Right atrium auricular region (tissue), 2 donors: Measurements from ENCODE around the gene SEBOX. TPM values are rescaled to one million over a fixed set of nuclear protein-coding genes. Genes with fewer than 3 reads are reported as not detected.
A peak's percentile ranks its signal among the peaks of the same experiment; 100 is the strongest.

ENCODE experiments used
- DNase-seq: peaks from one replicate; pipeline ENCODE4 v3.0.0-alpha.2; 2019; ENCODE audit warnings: low spot score
- H3K27ac ChIP-seq, 2 donors: fragments of 200-600 bp; sonication (generic); 1 replicate in 1 of 2; 2 replicates in 1 of 2; pipeline ENCODE4 v1.5.1; 2016 to 2019
- H3K27me3 ChIP-seq, 2 donors: fragments of 200-600 bp; sonication (generic); one replicate each; pipeline versions ENCODE4 v1.5.1 to v1.6.0; 2017 to 2019
- H3K36me3 ChIP-seq: fragments of 200-600 bp; sonication (generic); one replicate; pipeline ENCODE4 v1.5.1; 2016
- H3K4me1 ChIP-seq, 2 donors: fragments of 200-600 bp; sonication (generic); one replicate each; pipeline versions ENCODE4 v1.5.1 to v1.6.0; 2017 to 2019
- H3K4me3 ChIP-seq, 2 donors: fragments of 200-600 bp; sonication (generic); 1 replicate in 1 of 2; 2 replicates in 1 of 2; pipeline ENCODE4 v1.5.1; 2017 to 2019; ENCODE audit warnings: mild to moderate bottlenecking in 1 of 2, moderate library complexity in 1 of 2
- H3K9me3 ChIP-seq, 2 donors: fragments of 200-600 bp; sonication (generic); one replicate each; pipeline ENCODE4 v1.5.1; 2019
- total RNA-seq, 2 donors: library from RNA; depleted of rRNA; stranded (reverse); fragments of >200 nt; gene quantifications; one replicate each; pipeline ENCODE4 v1.1.0, GENCODE V29; 2016
- TF ChIP-seq, protein P1 (sequence below), 2 donors: fragments of 200-600 bp; sonication (generic); IDR thresholded peaks; one replicate each; pipeline ENCODE4 v1.5.1; 2019; ENCODE audit warnings: antibody characterized with exemption in 2 of 2

Gene SEBOX
- total RNA-seq, 2 donors from 2014 or later: not detected

DNA sequence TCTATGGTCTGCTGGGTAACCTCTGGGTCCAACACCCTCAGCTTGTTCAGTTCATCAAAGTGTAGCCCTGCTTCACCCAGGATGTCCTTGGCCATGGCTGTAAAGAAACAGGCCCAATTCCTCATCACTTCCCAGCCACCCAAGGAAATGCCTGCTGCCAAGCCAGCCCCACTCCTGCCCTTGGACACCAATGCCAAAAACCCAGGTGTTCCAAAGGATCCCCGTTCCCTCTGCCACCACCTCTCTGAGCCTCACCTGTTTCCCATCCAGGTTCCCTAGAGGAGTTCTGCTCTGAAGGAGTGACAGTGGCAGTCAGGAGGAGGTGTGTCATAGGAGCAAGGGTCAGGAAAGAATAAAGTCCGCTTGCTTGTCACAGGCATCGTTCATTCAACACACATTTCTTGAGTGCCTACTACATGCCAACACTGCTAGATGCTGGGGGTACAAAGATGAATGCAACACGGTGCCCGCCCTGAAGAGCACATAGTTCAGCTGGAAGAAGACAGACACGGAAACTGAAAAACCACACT is 33.0 kb downstream of the SEBOX start:
- Histone ChIP-seq H3K4me3 (no peak overlapping the region), H3K27me3 (no peaks in the 10 kb centered on the region), H3K36me3 (peaks cover 42% of the 10 kb centered on the region), H3K27ac (no peak overlapping the region), H3K4me1 (peaks cover 0 to 29% of the 10 kb centered on the region in 2 donors), H3K9me3 (no peaks in the 10 kb centered on the region)
- TF ChIP-seq, protein P1, sequence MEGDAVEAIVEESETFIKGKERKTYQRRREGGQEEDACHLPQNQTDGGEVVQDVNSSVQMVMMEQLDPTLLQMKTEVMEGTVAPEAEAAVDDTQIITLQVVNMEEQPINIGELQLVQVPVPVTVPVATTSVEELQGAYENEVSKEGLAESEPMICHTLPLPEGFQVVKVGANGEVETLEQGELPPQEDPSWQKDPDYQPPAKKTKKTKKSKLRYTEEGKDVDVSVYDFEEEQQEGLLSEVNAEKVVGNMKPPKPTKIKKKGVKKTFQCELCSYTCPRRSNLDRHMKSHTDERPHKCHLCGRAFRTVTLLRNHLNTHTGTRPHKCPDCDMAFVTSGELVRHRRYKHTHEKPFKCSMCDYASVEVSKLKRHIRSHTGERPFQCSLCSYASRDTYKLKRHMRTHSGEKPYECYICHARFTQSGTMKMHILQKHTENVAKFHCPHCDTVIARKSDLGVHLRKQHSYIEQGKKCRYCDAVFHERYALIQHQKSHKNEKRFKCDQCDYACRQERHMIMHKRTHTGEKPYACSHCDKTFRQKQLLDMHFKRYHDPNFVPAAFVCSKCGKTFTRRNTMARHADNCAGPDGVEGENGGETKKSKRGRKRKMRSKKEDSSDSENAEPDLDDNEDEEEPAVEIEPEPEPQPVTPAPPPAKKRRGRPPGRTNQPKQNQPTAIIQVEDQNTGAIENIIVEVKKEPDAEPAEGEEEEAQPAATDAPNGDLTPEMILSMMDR (IDR thresholded peaks at IDR 0.05): no peak
- no peak for DNase-seq

DNA sequence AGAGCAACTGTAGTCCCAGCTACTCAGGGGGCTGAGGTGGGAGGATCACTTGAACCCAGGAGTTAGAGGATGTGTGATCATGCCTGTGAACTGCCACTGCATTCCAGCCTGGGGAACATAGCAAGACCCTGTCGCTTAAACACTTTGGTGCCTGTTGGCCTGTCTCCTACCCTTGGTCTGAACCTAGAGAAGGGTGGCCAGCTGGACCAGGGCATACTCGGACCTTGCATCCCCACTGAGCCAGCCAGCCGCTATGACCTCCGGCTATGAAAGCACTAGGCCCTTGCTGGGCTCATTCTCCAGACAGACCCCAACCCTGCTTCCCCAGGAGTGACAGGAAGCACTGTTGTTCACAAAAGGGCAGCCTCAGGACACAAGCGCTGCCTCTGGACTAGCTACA is 34.3 kb downstream of the SEBOX start:
- Histone ChIP-seq H3K4me1 (peaks cover 0 to 18% of the 10 kb centered on the region in 2 donors), H3K27ac (no peak overlapping the region), H3K27me3 (no peaks in the 10 kb centered on the region), H3K4me3 (no peak overlapping the region), H3K9me3 (no peaks in the 10 kb centered on the region), H3K36me3 (peaks cover 46% of the 10 kb centered on the region)
- TF ChIP-seq, protein P1 (IDR thresholded peaks at IDR 0.05): no peak
- DNase-seq: no peak

- no peaks in the 10 kb centered on the region for H3K27me3 ChIP-seq
- no peak overlapping the region for H3K27ac ChIP-seq
- H3K36me3 ChIP-seq: peaks cover 46% of the 10 kb centered on the region
- H3K4me3 ChIP-seq: no peak overlapping the region
- H3K4me1 ChIP-seq: peaks cover 0 to 3% of the 10 kb centered on the region in 2 donors
- TF ChIP-seq, protein P1 (IDR thresholded peaks at IDR 0.05): no peak
- DNase-seq: peak; percentile 38
- H3K9me3 ChIP-seq: no peaks in the 10 kb centered on the region
Observed at GRCh38 chr17:28328325-28328724, 36.7 kb downstream of the SEBOX start.

- Histone ChIP-seq H3K27ac (no peak overlapping the region), H3K4me1 (no peaks in the 10 kb centered on the region), H3K4me3 (no peak overlapping the region), H3K27me3 (no peaks in the 10 kb centered on the region), H3K36me3 (peaks cover 46% of the 10 kb centered on the region), H3K9me3 (no peaks in the 10 kb centered on the region)
- TF ChIP-seq, protein P1 (IDR thresholded peaks at IDR 0.05): no peak
- no peak for DNase-seq
Observed at GRCh38 chr17:28327709-28328108, 37.3 kb downstream of the SEBOX start.

DNA sequence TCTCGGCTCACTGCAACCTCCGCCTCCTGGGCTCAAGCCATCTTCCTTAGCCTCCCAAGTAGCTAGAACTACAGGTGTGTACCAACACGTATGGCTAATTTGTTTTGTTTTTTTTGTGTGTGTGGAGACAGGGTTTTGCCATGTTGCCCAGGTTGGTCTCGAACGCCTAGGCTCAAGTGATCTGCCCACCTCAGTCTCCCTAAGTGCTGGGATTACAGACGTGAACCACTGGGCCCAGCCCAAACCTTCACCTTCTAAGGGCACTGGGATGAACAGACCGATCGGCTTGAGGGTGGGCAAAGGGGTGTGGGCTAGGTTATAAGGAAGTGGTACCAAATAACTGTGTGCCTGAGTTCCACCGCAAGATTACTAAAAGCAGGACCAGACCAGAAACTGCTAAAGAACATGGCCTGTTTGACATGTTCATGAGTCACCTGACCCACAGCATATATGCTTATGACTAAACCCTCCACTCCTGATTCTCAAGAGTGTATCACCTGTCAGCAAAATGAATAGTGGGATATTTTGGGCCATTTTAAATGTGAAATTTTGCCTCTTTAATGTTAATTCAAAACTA is 37.9 kb downstream of the SEBOX start:
- Histone ChIP-seq H3K27ac (no peak overlapping the region), H3K36me3 (peaks cover 46% of the 10 kb centered on the region), H3K9me3 (no peaks in the 10 kb centered on the region)

More for the DNA sequence above, 37.9 kb downstream of the SEBOX start:
- DNase-seq: peak; percentile 18
- H3K27me3 ChIP-seq: no peaks in the 10 kb centered on the region
- TF ChIP-seq, protein P1 (IDR thresholded peaks at IDR 0.05): no peak
- no peak overlapping the region for H3K4me3 ChIP-seq
- no peaks in the 10 kb centered on the region for H3K4me1 ChIP-seq
